Fibroblast of lung (primary cell): ENCODE data around the gene BABAM2.

ENCODE experiments used
- EZH2 ChIP-seq: IDR thresholded peaks from 2 replicates; pipeline ENCODE4 v1.5.1; 2012; ENCODE audit warnings: low read length, control low read depth, mild to moderate bottlenecking; ENCODE audit errors: missing control alignments
- TF ChIP-seq, protein P1 (sequence below), 2 donors: IDR thresholded peaks in 1 of 2; conservative IDR thresholded peaks in 1 of 2; 1 replicate in 1 of 2; 2 replicates in 1 of 2; pipeline ENCODE4 v1.5.1; 2011 to 2012; ENCODE audit warnings: low read length in 2 of 2, control low read depth in 1 of 2, inconsistent platforms in 1 of 2, low read depth in 1 of 2, mild to moderate bottlenecking in 1 of 2

- TF ChIP-seq, protein P1, sequence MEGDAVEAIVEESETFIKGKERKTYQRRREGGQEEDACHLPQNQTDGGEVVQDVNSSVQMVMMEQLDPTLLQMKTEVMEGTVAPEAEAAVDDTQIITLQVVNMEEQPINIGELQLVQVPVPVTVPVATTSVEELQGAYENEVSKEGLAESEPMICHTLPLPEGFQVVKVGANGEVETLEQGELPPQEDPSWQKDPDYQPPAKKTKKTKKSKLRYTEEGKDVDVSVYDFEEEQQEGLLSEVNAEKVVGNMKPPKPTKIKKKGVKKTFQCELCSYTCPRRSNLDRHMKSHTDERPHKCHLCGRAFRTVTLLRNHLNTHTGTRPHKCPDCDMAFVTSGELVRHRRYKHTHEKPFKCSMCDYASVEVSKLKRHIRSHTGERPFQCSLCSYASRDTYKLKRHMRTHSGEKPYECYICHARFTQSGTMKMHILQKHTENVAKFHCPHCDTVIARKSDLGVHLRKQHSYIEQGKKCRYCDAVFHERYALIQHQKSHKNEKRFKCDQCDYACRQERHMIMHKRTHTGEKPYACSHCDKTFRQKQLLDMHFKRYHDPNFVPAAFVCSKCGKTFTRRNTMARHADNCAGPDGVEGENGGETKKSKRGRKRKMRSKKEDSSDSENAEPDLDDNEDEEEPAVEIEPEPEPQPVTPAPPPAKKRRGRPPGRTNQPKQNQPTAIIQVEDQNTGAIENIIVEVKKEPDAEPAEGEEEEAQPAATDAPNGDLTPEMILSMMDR (conservative IDR thresholded peaks at IDR 0.05 in 1 of 2, IDR thresholded peaks at IDR 0.05 in 1 of 2; ENCODE audit: low read depth in 1 of 2, low read length in 2 of 2) = no peak
- TF ChIP-seq EZH2 = no peak
These were observed 402.0 kb downstream of the BABAM2 start for GRCh38 chr2:28292491-28292890.
